Stimulated activated CD4-positive, alpha-beta T cell treated with anti-CD3 and anti-CD28 coated beads, Interleukin-12 subunit alpha, Interleukin-12 subunit beta, amount 100 ng/mL, for 48 hours (primary cell): Measurements from ENCODE around the gene SPEG.
"Not testable (repeated sequence)": the region's sequence is repeated elsewhere in the genome, so short reads cannot be mapped to it uniquely, and the experiment has no call there.

Experiments used
- DNase-seq, 3 donors: peaks; one replicate each; pipeline ENCODE4 v3.0.0-alpha.2; 2020; ENCODE audit warnings: low read depth in 2 of 3, low spot score in 1 of 3

Gene SPEG

DNA sequence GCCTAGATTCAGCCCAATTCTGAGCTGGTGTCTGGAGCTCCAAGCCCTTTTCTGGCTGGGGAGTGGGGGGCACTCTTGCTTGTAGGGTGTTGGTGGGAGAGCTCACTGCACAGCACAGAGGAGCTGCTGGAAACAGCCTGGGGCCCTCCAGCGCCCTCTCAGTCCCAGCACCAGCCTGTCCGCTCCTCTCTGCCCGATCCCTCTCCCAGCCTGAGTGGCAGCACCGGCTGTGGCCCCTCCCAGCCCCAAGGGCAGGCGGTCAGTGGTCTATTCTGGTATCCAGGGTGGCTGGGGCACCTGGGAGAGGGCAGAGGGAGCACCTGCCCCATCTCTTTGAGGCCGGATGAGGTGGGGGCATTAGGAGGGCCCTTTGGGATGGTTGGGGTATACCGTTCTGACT, 29.7 kb upstream of the SPEG start:
- DNase-seq: no peak

DNA sequence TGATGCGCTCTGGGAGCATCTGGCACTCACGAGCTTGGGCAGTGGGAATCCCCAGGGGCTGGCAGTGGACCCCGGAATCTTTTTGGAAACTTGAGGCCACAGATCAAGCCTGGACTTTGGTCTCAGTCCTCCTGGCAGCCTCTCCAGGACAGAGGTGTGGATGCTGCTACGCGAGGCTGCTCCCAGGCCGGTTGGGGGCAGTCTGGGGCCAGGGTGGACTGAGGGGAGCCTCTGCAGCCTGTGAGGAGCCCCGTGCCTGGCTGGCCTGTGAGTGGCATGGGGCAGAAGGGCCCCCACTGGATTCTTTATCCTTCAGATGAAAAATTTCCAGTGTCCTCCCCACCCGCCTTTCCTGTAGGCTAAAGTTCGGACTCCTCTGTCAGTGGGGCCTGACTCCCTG, 29.2 kb upstream of the SPEG start:
- no peak for DNase-seq

DNA sequence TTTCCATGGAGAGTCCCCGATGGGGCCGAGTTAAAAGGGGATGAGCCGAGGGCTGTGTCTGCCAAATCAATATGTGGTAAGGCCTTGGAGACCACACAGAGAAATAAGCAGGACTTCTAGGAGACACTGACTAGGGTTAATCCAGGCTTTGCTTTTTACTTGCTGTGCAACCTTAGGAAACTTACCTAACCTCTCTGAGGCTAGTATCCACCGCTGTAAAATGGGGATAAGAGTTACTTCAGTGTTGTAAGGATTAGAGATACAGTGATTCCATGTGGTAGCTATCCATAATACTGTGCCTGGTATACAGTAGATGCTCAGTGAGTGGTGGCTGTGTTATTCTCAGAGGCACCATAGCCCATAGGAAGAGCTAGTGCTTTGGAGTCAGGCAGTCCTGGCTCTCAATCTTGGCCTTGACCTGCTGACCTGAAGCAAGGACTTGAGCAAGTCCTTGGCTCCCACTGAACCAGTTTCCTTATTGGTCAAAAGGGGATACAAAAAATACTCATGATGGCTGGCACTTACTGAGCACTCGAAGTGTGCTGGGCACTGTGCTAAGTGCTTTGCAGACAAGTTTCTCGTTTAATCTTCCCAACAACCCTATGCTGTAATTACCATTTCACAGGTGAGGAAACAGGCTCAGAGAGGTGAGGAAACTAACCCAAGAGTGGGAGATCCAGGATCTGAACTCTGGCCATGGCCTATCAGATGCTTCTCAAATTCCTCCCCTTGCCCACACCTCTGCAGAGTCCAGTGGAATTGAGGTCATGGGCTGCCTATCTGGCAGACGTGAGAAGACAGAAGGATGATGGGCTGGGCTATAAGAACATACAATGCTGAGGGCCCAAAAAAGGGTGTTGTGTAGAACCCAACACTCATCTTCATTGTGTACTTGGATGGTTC, 28.4 kb upstream of the SPEG start:
- no peak for DNase-seq

DNA sequence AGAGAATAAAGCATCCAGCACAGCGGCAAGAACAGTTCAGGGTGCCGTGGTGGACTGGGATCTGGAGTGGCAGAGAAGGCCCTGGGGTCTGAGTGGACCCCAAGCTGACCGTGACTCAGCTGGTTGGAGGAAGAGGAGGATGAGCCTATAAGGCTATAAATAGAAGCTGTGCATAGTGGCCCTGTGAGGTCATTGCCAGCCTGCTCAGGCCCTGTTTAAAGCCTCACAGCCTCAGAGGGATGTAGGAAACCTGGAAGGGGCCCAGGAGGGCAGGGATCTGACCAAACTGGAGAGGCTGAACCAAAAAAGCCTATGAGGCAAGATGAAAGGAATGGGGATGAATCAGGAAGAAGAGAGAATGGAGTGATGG, 27.8 kb upstream of the SPEG start:
- DNase-seq: no peak

DNA sequence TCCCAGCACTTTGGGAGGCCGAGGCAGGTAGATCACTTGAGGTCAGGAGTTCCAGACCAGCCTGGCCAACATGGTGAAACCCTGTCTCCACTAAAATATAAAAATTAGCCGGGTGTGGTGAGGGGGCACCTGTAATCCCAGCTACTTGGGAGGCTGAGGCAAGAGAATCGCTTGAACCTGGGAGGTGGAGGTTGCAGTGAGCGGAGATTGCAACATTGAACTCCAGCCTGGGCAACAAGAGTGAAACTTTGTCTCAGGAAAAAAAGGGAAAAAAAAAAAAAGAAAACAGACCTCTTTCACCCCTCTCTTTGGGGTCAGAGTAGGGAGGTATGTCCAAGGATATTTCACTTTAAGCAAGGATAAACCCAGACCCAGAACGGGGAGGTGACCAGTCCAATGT, 27.3 kb upstream of the SPEG start:
- DNase-seq: not testable (repeated sequence)

DNA sequence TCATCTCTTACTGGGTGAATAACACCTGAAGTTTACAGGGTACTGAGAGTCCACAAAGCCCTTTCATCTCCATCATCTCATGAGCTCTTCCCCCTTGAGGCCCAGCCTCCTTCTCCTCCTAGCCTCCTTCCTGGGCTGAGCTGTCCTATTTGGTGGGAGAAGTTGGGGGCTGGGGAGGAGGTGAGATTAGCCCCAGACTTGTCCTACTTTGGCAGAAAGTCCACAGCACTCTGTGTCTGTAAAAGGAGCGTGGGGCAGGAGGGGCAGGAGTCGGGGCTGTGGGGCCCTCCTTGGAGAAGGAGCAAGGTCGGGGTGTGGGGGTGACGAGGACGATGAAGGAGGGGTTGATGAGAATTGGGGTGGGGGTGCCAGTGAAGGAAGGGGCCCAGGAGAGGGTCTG, 26.4 kb upstream of the SPEG start:
- no peak for DNase-seq

DNA sequence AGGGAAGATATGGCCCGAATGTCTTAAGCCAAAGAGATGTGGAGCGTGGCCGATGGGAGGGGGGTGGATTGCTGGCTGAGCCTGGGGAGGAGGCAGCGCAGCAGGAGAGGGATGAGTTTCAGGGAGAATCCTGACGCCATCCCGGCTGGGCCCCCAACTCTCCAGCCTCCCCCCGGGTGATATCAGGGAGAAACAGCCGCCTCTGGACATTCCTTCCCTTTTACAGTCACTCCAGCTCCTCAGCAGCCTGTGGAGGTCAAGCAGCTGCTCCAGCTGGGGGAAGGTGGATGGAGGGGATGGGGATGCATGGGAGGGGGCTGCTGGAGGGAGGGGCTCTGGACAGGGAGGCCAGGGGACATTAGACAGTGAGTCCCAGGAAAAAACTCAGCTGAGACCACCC, 26.0 kb upstream of the SPEG start:
- no peak for DNase-seq

DNA sequence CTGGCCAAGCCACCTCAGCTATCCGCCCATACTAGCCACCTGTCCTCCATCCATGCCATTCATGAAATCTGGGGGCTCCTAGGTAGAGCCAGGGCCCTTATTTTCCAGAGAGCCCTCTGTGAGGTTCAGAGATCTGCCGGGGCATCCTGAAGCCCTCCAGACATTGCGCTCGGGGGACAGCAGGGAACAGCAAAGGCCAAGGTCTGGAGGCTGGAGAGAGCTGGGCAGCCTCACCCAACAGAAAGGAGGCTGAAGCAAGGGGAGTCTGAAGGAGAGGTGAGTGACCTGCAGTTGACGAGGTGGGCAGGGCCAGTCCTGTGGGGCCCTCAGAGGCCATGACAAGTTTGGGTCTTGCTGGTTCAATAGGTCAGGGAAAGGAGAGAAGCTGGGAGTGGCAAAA, 25.0 kb upstream of the SPEG start:
- no peak for DNase-seq

DNA sequence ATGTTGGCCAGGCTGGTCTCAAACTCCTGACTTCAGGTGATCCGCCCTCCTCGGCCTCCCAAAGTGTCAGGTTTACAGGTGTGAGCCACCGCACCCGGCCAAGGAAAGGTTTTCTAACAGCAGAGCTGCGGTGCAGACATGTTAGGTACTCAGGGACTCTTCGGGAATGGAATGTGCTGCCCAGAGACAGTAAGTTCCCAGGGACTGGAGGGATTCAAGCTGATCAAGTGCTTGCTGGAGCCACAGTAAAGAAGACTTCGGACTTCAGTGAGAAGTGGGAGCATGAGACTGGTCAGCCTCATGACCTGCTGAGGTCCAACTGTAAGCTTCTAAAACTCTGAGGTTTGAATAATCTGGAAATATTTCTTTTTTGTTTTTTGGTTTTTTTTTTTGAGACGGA, 24.3 kb upstream of the SPEG start:
- no peak for DNase-seq

DNA sequence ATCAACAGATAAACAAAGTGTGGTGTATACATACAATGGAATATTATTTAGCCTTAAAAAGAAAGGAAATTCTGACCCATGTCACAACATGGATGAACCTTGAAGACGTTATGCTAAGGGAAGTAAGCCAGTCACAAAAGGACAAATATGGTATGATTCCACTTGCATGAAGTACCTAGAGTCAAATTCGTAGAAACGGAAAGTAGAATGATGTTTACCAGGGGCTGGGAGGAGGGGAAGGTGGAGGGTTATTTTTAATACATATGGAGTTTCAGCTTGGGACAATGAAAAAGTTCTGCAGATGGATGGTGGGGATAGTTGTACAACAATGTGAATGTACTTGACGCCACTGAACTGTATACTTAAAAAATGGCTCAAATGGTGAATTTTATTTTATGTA, 19.8 kb upstream of the SPEG start:
- no peak for DNase-seq

DNA sequence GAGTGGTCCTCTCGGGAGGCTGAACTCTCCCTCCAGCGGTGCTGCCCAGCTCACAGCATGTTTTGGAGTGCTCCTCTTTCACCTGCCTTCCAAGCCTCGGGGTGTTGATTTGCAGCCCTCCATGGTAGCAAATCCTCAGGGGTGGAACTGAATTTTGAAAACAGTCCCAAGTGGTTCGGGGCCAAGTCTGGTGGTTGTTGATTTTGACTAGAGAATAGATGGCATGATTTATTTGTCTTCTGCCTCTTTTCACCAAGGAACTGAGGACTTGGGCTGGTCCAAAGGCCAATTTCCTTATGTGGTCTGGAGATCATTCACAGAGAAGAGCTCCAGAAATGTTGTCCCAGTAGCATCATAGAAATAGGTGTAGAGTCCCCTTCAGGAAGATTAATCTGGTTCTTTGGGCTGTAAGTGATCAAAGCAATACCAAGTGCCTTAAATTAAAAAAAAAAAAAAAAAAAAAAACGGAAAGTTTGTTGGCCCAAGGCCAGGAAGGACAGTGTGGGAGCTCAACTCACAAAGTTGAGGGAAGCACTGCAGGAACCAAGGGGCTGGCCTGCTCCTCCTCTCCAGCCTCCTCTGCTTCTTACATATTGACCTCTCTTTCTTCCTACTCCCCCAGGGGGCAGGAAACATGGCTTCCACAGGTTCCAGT, 18.9 kb upstream of the SPEG start:
- DNase-seq: no peak

DNA sequence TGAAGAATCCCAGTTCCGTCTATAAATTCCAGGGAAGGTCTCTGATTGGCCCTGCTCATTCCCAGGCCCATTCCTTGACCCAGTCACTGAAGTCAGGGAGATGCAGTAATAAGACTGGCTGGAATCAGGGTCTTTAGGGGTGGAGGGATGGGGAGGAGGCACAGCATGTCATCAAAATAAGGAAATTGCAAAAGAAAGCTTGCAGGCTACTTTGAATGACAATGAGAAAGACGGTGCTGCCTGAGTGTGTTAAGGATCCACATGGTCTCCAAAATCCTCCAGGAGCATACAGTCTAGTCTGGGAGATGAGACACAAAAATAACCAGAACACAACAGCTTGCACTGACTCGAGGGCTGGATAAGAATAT, 18.4 kb upstream of the SPEG start:
- no peak for DNase-seq

DNA sequence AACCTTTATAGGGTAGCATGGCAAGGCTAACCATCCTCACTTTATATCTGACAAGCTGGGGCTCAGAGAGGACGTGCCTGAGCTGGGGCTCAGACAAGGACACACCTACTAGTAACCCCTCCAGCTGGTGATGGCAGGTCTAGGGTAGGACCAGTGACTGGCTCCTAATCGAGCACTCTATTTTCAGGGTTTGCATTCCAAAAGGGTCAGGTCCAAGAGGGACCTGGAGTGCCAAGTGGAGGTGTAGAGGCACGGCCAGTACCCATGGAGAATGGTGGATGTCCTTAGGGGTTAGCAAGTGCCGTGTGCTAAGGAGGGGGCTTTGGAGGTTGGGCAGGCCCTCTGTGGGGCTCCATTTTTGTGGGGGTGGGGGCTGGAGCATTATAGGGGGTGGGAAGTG, 17.7 kb upstream of the SPEG start:
- DNase-seq: no peak

DNA sequence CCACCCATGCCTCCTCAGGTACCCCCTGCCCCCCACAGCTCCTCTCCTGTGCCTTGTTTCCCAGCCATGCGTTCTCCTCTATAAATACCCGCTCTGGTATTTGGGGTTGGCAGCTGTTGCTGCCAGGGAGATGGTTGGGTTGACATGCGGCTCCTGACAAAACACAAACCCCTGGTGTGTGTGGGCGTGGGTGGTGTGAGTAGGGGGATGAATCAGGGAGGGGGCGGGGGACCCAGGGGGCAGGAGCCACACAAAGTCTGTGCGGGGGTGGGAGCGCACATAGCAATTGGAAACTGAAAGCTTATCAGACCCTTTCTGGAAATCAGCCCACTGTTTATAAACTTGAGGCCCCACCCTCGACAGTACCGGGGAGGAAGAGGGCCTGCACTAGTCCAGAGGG, 17.3 kb upstream of the SPEG start:
- DNase-seq: no peak

DNA sequence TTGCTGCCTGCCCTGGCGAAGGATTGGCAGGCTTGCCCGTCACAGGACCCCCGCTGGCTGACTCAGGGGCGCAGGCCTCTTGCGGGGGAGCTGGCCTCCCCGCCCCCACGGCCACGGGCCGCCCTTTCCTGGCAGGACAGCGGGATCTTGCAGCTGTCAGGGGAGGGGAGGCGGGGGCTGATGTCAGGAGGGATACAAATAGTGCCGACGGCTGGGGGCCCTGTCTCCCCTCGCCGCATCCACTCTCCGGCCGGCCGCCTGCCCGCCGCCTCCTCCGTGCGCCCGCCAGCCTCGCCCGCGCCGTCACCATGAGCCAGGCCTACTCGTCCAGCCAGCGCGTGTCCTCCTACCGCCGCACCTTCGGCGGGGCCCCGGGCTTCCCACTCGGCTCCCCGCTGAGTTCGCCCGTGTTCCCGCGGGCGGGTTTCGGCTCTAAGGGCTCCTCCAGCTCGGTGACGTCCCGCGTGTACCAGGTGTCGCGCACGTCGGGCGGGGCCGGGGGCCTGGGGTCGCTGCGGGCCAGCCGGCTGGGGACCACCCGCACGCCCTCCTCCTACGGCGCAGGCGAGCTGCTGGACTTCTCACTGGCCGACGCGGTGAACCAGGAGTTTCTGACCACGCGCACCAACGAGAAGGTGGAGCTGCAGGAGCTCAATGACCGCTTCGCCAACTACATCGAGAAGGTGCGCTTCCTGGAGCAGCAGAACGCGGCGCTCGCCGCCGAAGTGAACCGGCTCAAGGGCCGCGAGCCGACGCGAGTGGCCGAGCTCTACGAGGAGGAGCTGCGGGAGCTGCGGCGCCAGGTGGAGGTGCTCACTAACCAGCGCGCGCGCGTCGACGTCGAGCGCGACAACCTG, 16.3 kb upstream of the SPEG start, which contains the start of gene DES:
Gene DES (plus strand): TSS at position 223 of the 857 bp plus-strand sequence. CDS start 86 bp downstream, at position 309.
- no peak for DNase-seq

DNA sequence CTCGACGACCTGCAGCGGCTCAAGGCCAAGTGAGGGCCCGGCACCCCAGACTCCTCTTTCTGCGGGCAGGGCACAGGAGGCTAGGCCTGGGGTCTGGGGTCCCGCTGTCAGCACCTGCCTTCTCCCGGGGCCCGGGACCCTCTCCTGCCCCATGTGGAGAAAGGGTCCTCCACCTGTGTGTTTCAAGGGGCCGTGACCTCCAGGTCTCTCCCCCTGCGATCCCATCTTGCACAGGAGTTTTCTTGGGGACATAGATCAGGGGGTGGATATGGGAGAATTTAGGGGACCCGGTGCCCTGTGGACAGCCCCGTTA, 15.7 kb upstream of the SPEG start:
- DNase-seq: no peak

DNA sequence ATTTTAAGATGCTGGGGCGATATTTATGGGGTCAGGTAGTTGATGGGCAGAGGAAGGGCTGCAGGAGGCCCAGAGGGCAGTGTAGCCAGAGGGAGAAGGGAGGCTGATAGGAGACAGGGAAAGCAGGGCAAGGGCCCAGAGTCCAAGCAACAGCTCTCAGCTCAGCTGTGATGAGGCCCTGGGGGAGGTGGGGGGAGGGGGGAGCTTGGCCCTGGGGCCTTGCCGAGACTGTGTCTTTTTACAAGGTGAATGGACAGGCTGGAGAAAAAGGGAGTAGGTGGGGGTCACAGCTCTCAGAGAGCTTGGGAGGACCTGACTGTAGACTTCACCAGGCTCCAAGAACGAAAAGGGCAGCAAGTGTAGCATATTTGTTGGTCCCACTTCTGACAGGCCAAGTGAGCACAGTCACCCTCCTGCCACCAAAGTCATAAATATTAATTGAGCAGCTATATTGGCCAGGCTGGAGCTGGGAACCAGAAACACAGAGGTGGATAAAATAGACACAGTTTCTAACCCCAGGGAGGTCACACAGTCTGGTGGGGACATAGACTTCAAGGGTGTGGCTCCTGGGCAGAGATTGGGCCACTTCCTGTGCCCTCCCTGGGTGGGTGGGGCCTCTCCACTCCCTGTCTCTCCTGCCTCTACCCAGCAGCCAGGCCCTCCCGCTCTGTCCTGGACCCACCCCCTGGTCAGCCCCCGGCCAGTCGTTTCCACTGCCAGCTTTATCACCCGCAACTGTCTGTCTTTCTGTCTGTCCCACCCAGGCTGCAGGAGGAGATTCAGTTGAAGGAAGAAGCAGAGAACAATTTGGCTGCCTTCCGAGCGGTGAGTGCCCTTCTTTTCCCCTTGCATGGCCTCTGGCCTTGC, 15.1 kb upstream of the SPEG start:
- DNase-seq: no peak

DNA sequence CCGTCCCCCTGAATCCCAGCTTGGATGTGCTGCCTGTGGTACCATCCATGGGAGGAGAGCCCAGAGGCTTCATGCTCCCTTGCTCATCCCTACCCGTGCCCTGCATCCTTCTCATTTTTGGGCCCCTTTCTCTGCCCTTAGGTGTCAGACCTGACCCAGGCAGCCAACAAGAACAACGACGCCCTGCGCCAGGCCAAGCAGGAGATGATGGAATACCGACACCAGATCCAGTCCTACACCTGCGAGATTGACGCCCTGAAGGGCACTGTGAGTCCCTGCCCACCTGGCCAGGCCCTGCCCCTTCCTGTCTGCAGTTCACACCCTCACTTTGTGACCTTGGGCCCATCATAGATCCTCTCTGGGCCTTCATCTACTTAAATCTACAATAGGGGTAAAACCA, 14.0 kb upstream of the SPEG start:
- no peak for DNase-seq

DNA sequence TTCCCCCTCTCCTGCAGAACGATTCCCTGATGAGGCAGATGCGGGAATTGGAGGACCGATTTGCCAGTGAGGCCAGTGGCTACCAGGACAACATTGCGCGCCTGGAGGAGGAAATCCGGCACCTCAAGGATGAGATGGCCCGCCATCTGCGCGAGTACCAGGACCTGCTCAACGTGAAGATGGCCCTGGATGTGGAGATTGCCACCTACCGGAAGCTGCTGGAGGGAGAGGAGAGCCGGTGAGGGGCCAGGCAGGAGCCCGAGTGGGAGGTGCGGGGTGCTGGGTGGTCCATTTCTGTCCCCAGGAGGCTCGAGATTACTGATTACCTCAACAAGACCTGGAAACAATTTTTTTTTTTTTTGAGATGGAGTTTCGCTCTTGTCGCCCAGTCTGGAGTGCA, 13.3 kb upstream of the SPEG start:
- no peak for DNase-seq

DNA sequence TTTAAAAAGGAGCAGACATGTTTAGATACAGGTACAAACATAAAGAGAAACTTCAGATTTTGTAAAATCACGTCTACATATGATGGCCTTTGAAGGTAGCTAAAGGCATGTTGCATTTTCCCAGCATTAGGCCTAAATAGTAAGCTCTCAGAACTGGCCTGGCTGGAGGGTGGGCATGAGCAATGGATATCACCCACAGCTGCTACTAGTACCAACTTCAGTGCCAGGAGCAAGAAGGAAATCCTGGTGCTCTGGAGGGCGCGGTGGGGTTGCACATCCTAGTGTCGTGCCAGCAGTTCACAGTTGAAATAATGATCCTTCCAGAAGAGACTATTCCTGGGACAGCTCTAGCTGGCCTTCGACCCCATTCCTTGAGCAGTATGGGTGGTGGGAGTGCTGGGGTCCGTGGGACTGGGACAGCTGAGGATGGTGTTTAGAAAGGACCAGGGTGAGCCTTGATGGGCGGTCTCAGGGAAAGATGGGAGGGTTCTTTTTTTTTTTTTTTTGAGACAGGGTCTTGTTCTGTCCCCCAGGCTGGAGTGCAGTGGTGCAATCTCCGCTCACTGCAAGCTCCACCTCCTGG, 11.6 kb upstream of the SPEG start:
- no peak for DNase-seq
